Mammary epithelial cell (primary cell): Measurements from ENCODE around the gene GP2.
"Not testable (repeated sequence)": the region's sequence is repeated elsewhere in the genome, so short reads cannot be mapped to it uniquely, and the experiment has no call there.

Source experiments
- EZH2 ChIP-seq: IDR thresholded peaks from 2 replicates; pipeline ENCODE4 v1.6.1; 2012; ENCODE audit warnings: low read length, inconsistent platforms, borderline replicate concordance
- TF ChIP-seq, protein P1 (sequence below), 2 donors: IDR thresholded peaks in 1 of 2; conservative IDR thresholded peaks in 1 of 2; 2 replicates each; pipeline ENCODE4 v1.5.1; 2011 to 2012; ENCODE audit warnings: inconsistent platforms in 2 of 2, low read length in 2 of 2, mild to moderate bottlenecking in 2 of 2, control low read depth in 1 of 2, low read depth in 1 of 2; ENCODE audit not compliant: insufficient read depth in 1 of 2; ENCODE audit errors: extremely low read depth in 1 of 2

DNA sequence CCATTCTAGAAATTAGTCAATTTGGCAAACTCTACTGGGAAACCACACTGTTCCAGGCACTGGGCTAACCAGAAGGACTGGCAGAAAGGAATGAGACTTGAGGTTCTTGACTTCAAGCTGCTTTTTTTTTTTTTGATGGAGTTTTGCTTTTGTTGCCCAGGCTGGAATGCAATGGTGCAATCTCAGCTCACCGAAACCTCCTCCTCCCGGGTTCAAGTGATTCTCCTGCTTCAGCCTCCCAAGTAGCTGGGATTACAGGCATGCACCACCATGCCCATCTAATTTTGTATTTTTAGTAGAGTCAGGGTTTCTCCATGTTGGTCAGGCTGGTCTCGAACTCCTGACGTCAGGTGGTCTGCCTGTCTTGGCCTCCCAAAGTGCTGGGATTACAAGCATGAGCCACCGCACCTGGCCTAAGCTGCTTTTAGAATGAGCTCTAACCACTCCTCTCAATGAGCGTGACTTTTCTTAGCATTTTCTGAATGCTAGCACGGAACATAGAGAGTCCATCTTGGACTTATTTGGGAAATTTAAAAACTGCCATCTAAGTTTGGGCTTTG is 14.7 kb downstream of the GP2 start:
- TF ChIP-seq, protein P1, sequence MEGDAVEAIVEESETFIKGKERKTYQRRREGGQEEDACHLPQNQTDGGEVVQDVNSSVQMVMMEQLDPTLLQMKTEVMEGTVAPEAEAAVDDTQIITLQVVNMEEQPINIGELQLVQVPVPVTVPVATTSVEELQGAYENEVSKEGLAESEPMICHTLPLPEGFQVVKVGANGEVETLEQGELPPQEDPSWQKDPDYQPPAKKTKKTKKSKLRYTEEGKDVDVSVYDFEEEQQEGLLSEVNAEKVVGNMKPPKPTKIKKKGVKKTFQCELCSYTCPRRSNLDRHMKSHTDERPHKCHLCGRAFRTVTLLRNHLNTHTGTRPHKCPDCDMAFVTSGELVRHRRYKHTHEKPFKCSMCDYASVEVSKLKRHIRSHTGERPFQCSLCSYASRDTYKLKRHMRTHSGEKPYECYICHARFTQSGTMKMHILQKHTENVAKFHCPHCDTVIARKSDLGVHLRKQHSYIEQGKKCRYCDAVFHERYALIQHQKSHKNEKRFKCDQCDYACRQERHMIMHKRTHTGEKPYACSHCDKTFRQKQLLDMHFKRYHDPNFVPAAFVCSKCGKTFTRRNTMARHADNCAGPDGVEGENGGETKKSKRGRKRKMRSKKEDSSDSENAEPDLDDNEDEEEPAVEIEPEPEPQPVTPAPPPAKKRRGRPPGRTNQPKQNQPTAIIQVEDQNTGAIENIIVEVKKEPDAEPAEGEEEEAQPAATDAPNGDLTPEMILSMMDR (conservative IDR thresholded peaks at IDR 0.05 in 1 of 2, IDR thresholded peaks at IDR 0.05 in 1 of 2; ENCODE audit: extremely low read depth in 1 of 2, insufficient read depth in 1 of 2, low read depth in 1 of 2, low read length in 2 of 2), result not testable (repeated sequence)
- not testable (repeated sequence) for TF ChIP-seq EZH2
